ENCODE results near the gene CFAP206. TPM values are rescaled to one million over a fixed set of nuclear protein-coding genes. Genes with fewer than 3 reads are reported as not detected.
A peak's percentile ranks its signal among the peaks of the same experiment; 100 is the strongest.

The CFAP206 gene
- total and polyA plus RNA-seq, 2 donors = 0.05 to 0.43 TPM

DNA sequence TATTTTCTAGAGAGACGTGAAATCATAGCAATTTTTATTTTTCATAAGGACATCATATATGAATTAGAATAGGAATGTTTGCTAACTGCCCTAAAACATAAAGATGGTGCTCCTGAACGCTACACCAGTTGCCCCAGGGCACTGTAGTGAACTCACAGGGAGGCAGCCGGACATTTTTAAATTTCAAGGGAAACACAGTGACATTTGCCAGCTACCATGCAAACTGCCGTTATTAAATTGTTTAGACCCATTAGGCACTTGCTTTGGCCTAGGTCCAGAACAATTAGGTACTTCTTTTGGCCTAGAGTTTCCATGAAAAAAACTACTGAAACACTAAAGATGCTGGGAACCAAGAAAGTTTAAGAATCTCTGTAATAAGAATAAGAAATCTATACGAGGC is 24.9 kb upstream of the CFAP206 start:
- no peaks in the 10 kb centered on the region for H3K9me3 ChIP-seq (ENCODE audit: control insufficient read depth in 2 of 2, insufficient read depth in 1 of 2, low read length in 1 of 2)
- WGBS = 97% methylated on average over 5 of the region's 5 CpGs

DNA sequence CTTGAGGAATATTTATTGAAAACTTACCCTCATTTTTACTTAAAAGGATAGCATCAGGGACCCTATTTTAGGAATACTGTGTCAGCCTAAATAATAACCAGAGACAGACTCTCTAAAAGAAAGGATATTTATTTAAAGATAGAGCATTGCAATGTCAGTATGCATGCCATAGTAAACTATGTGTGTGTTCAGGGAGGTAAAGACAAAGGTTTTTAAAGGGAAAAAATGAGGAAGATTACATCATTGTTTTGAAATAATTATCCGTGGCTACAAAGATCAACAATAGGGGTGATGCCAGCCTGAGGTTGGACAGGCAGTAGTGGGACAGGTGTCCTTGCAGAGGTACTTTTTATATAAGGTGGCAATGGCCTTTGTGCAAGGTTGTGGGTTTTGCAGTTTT is 23.7 kb upstream of the CFAP206 start:
- no peaks in the 10 kb centered on the region for H3K4me1 ChIP-seq (ENCODE audit: control insufficient read depth in 2 of 2, insufficient read depth in 2 of 2, low read length in 2 of 2)
- no peaks in the 10 kb centered on the region for H3K36me3 ChIP-seq (ENCODE audit: control insufficient read depth in 2 of 2, insufficient read depth in 2 of 2, low read length in 1 of 2)
- no peaks in the 10 kb centered on the region for H3K27me3 ChIP-seq (ENCODE audit: control insufficient read depth in 2 of 2, insufficient read depth in 1 of 2, low read length in 1 of 2)
- no peaks in the 10 kb centered on the region for H3K9me3 ChIP-seq (ENCODE audit: control insufficient read depth in 2 of 2, insufficient read depth in 1 of 2, low read length in 1 of 2)
- no peak for DNase-seq (ENCODE audit: low read depth in 6 of 9, low spot score in 9 of 9)
- no peak overlapping the region for H3K4me3 ChIP-seq (ENCODE audit: low read length in 2 of 2)
- WGBS = 93% methylated on average over 1 of the region's 1 CpG
- H3K27ac ChIP-seq (ENCODE audit: low read depth in 1 of 2, low read length in 1 of 2) = no peak overlapping the region

More for the DNA sequence above, 24.9 kb upstream of the CFAP206 start:
- Histone ChIP-seq H3K4me1 (ENCODE audit: control insufficient read depth in 2 of 2, insufficient read depth in 2 of 2, low read length in 2 of 2) (no peaks in the 10 kb centered on the region), H3K36me3 (ENCODE audit: control insufficient read depth in 2 of 2, insufficient read depth in 2 of 2, low read length in 1 of 2) (no peaks in the 10 kb centered on the region), H3K27me3 (ENCODE audit: control insufficient read depth in 2 of 2, insufficient read depth in 1 of 2, low read length in 1 of 2) (no peaks in the 10 kb centered on the region), H3K27ac (ENCODE audit: low read depth in 1 of 2, low read length in 1 of 2) (no peak overlapping the region), H3K4me3 (ENCODE audit: low read length in 2 of 2) (no peak overlapping the region)
- no peak for DNase-seq (ENCODE audit: low read depth in 6 of 9, low spot score in 9 of 9)

- Histone ChIP-seq H3K27ac (ENCODE audit: low read depth in 1 of 2, low read length in 1 of 2) (no peak overlapping the region), H3K27me3 (ENCODE audit: control insufficient read depth in 2 of 2, insufficient read depth in 1 of 2, low read length in 1 of 2) (no peaks in the 10 kb centered on the region), H3K4me1 (ENCODE audit: control insufficient read depth in 2 of 2, insufficient read depth in 2 of 2, low read length in 2 of 2) (no peaks in the 10 kb centered on the region), H3K9me3 (ENCODE audit: control insufficient read depth in 2 of 2, insufficient read depth in 1 of 2, low read length in 1 of 2) (no peaks in the 10 kb centered on the region), H3K4me3 (ENCODE audit: low read length in 2 of 2) (no peak overlapping the region), H3K36me3 (ENCODE audit: control insufficient read depth in 2 of 2, insufficient read depth in 2 of 2, low read length in 1 of 2) (no peaks in the 10 kb centered on the region)
- no peak for DNase-seq (ENCODE audit: low read depth in 6 of 9, low spot score in 9 of 9)
- 95% methylated on average over 3 of the region's 3 CpGs for WGBS
Measured at GRCh38 chr6:87384449-87384848, 23.3 kb upstream of the CFAP206 start.

GRCh38 chr6:87391334-87391733 is 16.4 kb upstream of the CFAP206 start:
- Histone ChIP-seq H3K27ac (ENCODE audit: low read depth in 1 of 2, low read length in 1 of 2) (no peak overlapping the region), H3K9me3 (ENCODE audit: control insufficient read depth in 2 of 2, insufficient read depth in 1 of 2, low read length in 1 of 2) (no peaks in the 10 kb centered on the region), H3K27me3 (ENCODE audit: control insufficient read depth in 2 of 2, insufficient read depth in 1 of 2, low read length in 1 of 2) (no peaks in the 10 kb centered on the region), H3K4me3 (ENCODE audit: low read length in 2 of 2) (no peak overlapping the region), H3K36me3 (ENCODE audit: control insufficient read depth in 2 of 2, insufficient read depth in 2 of 2, low read length in 1 of 2) (peaks cover 0 to 2% of the 10 kb centered on the region in 2 donors), H3K4me1 (ENCODE audit: control insufficient read depth in 2 of 2, insufficient read depth in 2 of 2, low read length in 2 of 2) (no peaks in the 10 kb centered on the region)
- DNase-seq (ENCODE audit: low read depth in 6 of 9, low spot score in 9 of 9) = peak in 2 of 9 donors; percentile 13 to 18
- WGBS = 72% methylated on average over 3 of the region's 3 CpGs

- 16% methylated on average over 2 of the region's 2 CpGs for WGBS
- H3K4me3 ChIP-seq (ENCODE audit: low read length in 2 of 2) = no peak overlapping the region
- no peak overlapping the region for H3K27ac ChIP-seq (ENCODE audit: low read depth in 1 of 2, low read length in 1 of 2)
- H3K36me3 ChIP-seq (ENCODE audit: control insufficient read depth in 2 of 2, insufficient read depth in 2 of 2, low read length in 1 of 2) = peaks cover 0 to 2% of the 10 kb centered on the region in 2 donors
- peak; percentile 32 to 83 (median 56) for DNase-seq (ENCODE audit: low read depth in 6 of 9, low spot score in 9 of 9)
- no peaks in the 10 kb centered on the region for H3K9me3 ChIP-seq (ENCODE audit: control insufficient read depth in 2 of 2, insufficient read depth in 1 of 2, low read length in 1 of 2)
- no peaks in the 10 kb centered on the region for H3K27me3 ChIP-seq (ENCODE audit: control insufficient read depth in 2 of 2, insufficient read depth in 1 of 2, low read length in 1 of 2)
- no peaks in the 10 kb centered on the region for H3K4me1 ChIP-seq (ENCODE audit: control insufficient read depth in 2 of 2, insufficient read depth in 2 of 2, low read length in 2 of 2)
Measured at GRCh38 chr6:87393026-87393622, 14.6 kb upstream of the CFAP206 start.

GRCh38 chr6:87395431-87395830 is 12.3 kb upstream of the CFAP206 start:
- peaks cover 0 to 2% of the 10 kb centered on the region in 2 donors for H3K36me3 ChIP-seq (ENCODE audit: control insufficient read depth in 2 of 2, insufficient read depth in 2 of 2, low read length in 1 of 2)
- no peak overlapping the region for H3K4me3 ChIP-seq (ENCODE audit: low read length in 2 of 2)
- 96% methylated on average over 2 of the region's 2 CpGs for WGBS
- no peak for DNase-seq (ENCODE audit: low read depth in 6 of 9, low spot score in 9 of 9)
- no peaks in the 10 kb centered on the region for H3K9me3 ChIP-seq (ENCODE audit: control insufficient read depth in 2 of 2, insufficient read depth in 1 of 2, low read length in 1 of 2)
- no peaks in the 10 kb centered on the region for H3K27me3 ChIP-seq (ENCODE audit: control insufficient read depth in 2 of 2, insufficient read depth in 1 of 2, low read length in 1 of 2)
- no peak overlapping the region for H3K27ac ChIP-seq (ENCODE audit: low read depth in 1 of 2, low read length in 1 of 2)
- H3K4me1 ChIP-seq (ENCODE audit: control insufficient read depth in 2 of 2, insufficient read depth in 2 of 2, low read length in 2 of 2) = no peaks in the 10 kb centered on the region

GRCh38 chr6:87396595-87397392 is 11.0 kb upstream of the CFAP206 start:
- H3K36me3 ChIP-seq (ENCODE audit: control insufficient read depth in 2 of 2, insufficient read depth in 2 of 2, low read length in 1 of 2) = peaks cover 0 to 2% of the 10 kb centered on the region in 2 donors
- no peaks in the 10 kb centered on the region for H3K9me3 ChIP-seq (ENCODE audit: control insufficient read depth in 2 of 2, insufficient read depth in 1 of 2, low read length in 1 of 2)
- no peak for DNase-seq (ENCODE audit: low read depth in 6 of 9, low spot score in 9 of 9)
- H3K27ac ChIP-seq (ENCODE audit: low read depth in 1 of 2, low read length in 1 of 2) = no peak overlapping the region
- no peak overlapping the region for H3K4me3 ChIP-seq (ENCODE audit: low read length in 2 of 2)
- no peaks in the 10 kb centered on the region for H3K4me1 ChIP-seq (ENCODE audit: control insufficient read depth in 2 of 2, insufficient read depth in 2 of 2, low read length in 2 of 2)
- no peaks in the 10 kb centered on the region for H3K27me3 ChIP-seq (ENCODE audit: control insufficient read depth in 2 of 2, insufficient read depth in 1 of 2, low read length in 1 of 2)
- 83% methylated on average over 10 of the region's 10 CpGs for WGBS

DNA sequence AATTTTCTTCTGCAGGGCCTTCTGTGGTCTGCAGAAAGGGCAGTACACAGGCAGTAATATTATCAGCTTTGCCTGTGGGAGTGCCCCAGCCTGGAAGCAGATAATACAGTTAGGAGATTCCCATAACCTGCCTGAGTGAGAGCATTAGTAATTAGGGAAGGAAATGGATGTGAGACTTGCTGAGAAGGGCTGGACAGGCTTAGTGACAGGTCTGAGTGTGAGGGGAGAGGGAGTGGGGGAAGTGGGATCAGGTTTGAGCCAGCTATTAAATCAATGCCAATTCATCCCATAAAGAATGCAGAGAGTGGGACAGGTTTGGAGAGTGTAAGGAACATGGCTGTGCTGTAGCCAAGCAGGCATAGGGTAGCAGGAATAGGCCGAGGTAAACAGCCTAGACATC is 10.1 kb upstream of the CFAP206 start:
- H3K4me1 ChIP-seq (ENCODE audit: control insufficient read depth in 2 of 2, insufficient read depth in 2 of 2, low read length in 2 of 2) = no peaks in the 10 kb centered on the region
- WGBS = 96% methylated on average over 1 of the region's 1 CpG
- DNase-seq (ENCODE audit: low read depth in 6 of 9, low spot score in 9 of 9) = no peak

DNA sequence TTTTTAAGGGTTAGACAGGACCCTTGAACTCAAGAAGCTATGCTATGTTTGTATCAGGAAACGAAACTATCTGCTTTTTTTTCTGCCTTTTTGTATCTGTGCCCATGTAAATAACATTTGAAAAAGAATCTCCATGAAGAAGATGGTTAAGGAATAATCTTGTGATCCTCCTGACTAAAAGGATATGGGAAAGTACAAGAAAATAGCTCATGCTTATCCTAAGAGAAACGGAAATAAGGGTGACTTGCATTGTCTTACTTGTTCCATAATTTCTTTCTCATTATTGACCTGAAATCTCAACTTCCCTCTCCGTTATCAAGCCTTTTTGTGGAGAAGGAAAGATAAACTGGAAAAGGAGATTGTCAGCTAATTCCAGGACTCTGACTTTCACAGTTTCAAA is 5.9 kb upstream of the CFAP206 start:
- WGBS = 92% methylated on average over 3 of the region's 3 CpGs
- Histone ChIP-seq H3K4me3 (ENCODE audit: low read length in 2 of 2) (no peak overlapping the region), H3K27ac (ENCODE audit: low read depth in 1 of 2, low read length in 1 of 2) (no peak overlapping the region), H3K36me3 (ENCODE audit: control insufficient read depth in 2 of 2, insufficient read depth in 2 of 2, low read length in 1 of 2) (no peaks in the 10 kb centered on the region), H3K9me3 (ENCODE audit: control insufficient read depth in 2 of 2, insufficient read depth in 1 of 2, low read length in 1 of 2) (no peaks in the 10 kb centered on the region), H3K27me3 (ENCODE audit: control insufficient read depth in 2 of 2, insufficient read depth in 1 of 2, low read length in 1 of 2) (peaks cover 0 to 4% of the 10 kb centered on the region in 2 donors), H3K4me1 (ENCODE audit: control insufficient read depth in 2 of 2, insufficient read depth in 2 of 2, low read length in 2 of 2) (no peaks in the 10 kb centered on the region)
- DNase-seq (ENCODE audit: low read depth in 6 of 9, low spot score in 9 of 9) = no peak

More for the DNA sequence above, 10.1 kb upstream of the CFAP206 start:
- H3K36me3 ChIP-seq (ENCODE audit: control insufficient read depth in 2 of 2, insufficient read depth in 2 of 2, low read length in 1 of 2) = peaks cover 0 to 2% of the 10 kb centered on the region in 2 donors
- H3K9me3 ChIP-seq (ENCODE audit: control insufficient read depth in 2 of 2, insufficient read depth in 1 of 2, low read length in 1 of 2) = no peaks in the 10 kb centered on the region
- H3K4me3 ChIP-seq (ENCODE audit: low read length in 2 of 2) = no peak overlapping the region
- no peak overlapping the region for H3K27ac ChIP-seq (ENCODE audit: low read depth in 1 of 2, low read length in 1 of 2)
- H3K27me3 ChIP-seq (ENCODE audit: control insufficient read depth in 2 of 2, insufficient read depth in 1 of 2, low read length in 1 of 2) = no peaks in the 10 kb centered on the region

Measured in thymus (tissue), 11 donors.